Esophagus squamous epithelium (tissue), 5 donors: ENCODE measurements around the gene GAS7. TPM values are rescaled to one million over a fixed set of nuclear protein-coding genes. Genes with fewer than 3 reads are reported as not detected.

Experiments used
- DNase-seq: peaks from one replicate; lab custom pipeline; 2025; lab: John Stamatoyannopoulos, UW
- H3K27ac ChIP-seq, 4 donors: fragments of 200-600 bp; sonication (generic); one replicate each; pipeline ENCODE4 v1.5.1; 2016 to 2019; ENCODE audit warnings: mild to moderate bottlenecking in 1 of 4
- H3K27me3 ChIP-seq, 4 donors: fragments of 200-600 bp; sonication (generic); 1 replicate in 3 of 4; 2 replicates in 1 of 4; pipeline versions ENCODE4 v1.5.1 to v1.6.0; 2017 to 2021; ENCODE audit warnings: antibody characterized with exemption in 1 of 4
- H3K36me3 ChIP-seq, 3 donors: fragments of 200-600 bp; sonication (generic); one replicate each; pipeline ENCODE4 v1.5.1; 2016 to 2019
- H3K4me1 ChIP-seq, 3 donors: fragments of 200-600 bp; sonication (generic); one replicate each; pipeline ENCODE4 v1.5.1; 2017 to 2019
- H3K4me3 ChIP-seq, 4 donors: fragments of 200-600 bp; sonication (generic); 1 replicate in 3 of 4; 2 replicates in 1 of 4; pipeline ENCODE4 v1.5.1; 2016 to 2019; ENCODE audit warnings: mild to moderate bottlenecking in 2 of 4, moderate library complexity in 1 of 4
- H3K9me3 ChIP-seq, 3 donors: fragments of 200-600 bp; sonication (generic); one replicate each; pipeline ENCODE4 v1.5.1; 2016 to 2019
- CTCF ChIP-seq, 6 experiments: fragments of 450-650 bp in 4 of 6; fragments of 200-600 bp in 2 of 6; sonication (generic) in 2 of 6; IDR thresholded peaks; one replicate each; pipeline ENCODE4 v1.5.1; 2016 to 2019; ENCODE audit warnings: antibody characterized with exemption in 6 of 6, mild to moderate bottlenecking in 4 of 6, moderate library complexity in 4 of 6
- POLR2A ChIP-seq, 4 donors: fragments of 450-650 bp; IDR thresholded peaks; one replicate each; pipeline ENCODE4 v1.6.1; 2017; ENCODE audit warnings: antibody characterized with exemption in 4 of 4, mild to moderate bottlenecking in 4 of 4, moderate library complexity in 3 of 4
- WGBS, 2 donors: methylation state at CpG; one replicate each; pipeline ENCODE4 v1.1.5; 2018; 5-methylcytosine and 5-hydroxymethylcytosine counted together
- intact Hi-C: fragments of 100-400 bp; cut with DNase I; formaldehyde crosslinking; loops from one replicate; pipeline ENCODE4 v1.15.0; 2022
- total RNA-seq, 4 donors: library from RNA; depleted of rRNA; stranded (reverse); fragments of >200 nt; gene quantifications; one replicate each; pipeline ENCODE4 v1.1.0, GENCODE V29; 2016
- donor health status: DM: yes; HTN: yes; CAD: no.

The GAS7 gene
- total RNA-seq, 4 donors from 2014 or later = 16.8 to 39.1 (median 30.1) TPM

- H3K27me3 ChIP-seq = no peaks in the 10 kb centered on the region
- peaks cover 0 to 32% (median 0%) of the 10 kb centered on the region in 3 donors for H3K36me3 ChIP-seq
- no peak for TF ChIP-seq CTCF (IDR thresholded peaks at IDR 0.05)
- TF ChIP-seq POLR2A (IDR thresholded peaks at IDR 0.05) = no peak
- 68 to 76% methylated on average over 3 of the region's 3 CpGs for WGBS, 2 donors
- DNase-seq = no peak
- H3K9me3 ChIP-seq = peaks cover 0 to 5% (median 3%) of the 10 kb centered on the region in 3 donors
- H3K4me3 ChIP-seq = no peak overlapping the region
- H3K4me1 ChIP-seq = peaks cover 0 to 21% (median 0%) of the 10 kb centered on the region in 3 donors
- intact Hi-C loops = no loop called here
- H3K27ac ChIP-seq = peak overlapping the region in 2 of 4 donors; percentile 9 to 26
These were observed 262.3 kb downstream of the GAS7 start for GRCh38 chr17:9936095-9936494.

- Histone ChIP-seq H3K27ac (peak overlapping the region in 2 of 4 donors; percentile 44 to 51), H3K9me3 (peaks cover 0 to 5% (median 3%) of the 10 kb centered on the region in 3 donors), H3K4me1 (peaks cover 0 to 21% (median 0%) of the 10 kb centered on the region in 3 donors), H3K4me3 (no peak overlapping the region), H3K27me3 (peaks cover 0 to 2% (median 0%) of the 10 kb centered on the region in 4 donors), H3K36me3 (peaks cover 0 to 30% (median 0%) of the 10 kb centered on the region in 3 donors)
- TF ChIP-seq POLR2A (IDR thresholded peaks at IDR 0.05) (no peak), CTCF (IDR thresholded peaks at IDR 0.05) (no peak)
- intact Hi-C loops = no loop called here
- 38 to 69% methylated on average over 1 to 4 of the region's 6 CpGs for WGBS, 2 donors
- no peak for DNase-seq
These were observed 263.0 kb downstream of the GAS7 start for GRCh38 chr17:9935408-9935807.

- TF ChIP-seq POLR2A (IDR thresholded peaks at IDR 0.05) (no peak), CTCF (IDR thresholded peaks at IDR 0.05) (no peak)
- Histone ChIP-seq H3K4me1 (peaks cover 0 to 21% (median 0%) of the 10 kb centered on the region in 3 donors), H3K9me3 (peaks cover 0 to 5% (median 3%) of the 10 kb centered on the region in 3 donors), H3K27me3 (peaks cover 0 to 2% (median 0%) of the 10 kb centered on the region in 4 donors), H3K4me3 (no peak overlapping the region), H3K36me3 (peaks cover 0 to 19% (median 0%) of the 10 kb centered on the region in 3 donors), H3K27ac (no peak overlapping the region)
- WGBS, 2 donors = 77% methylated on average over 5 to 6 of the region's 7 CpGs
- DNase-seq = no peak
- intact Hi-C loops = no loop called here
These were observed 264.1 kb downstream of the GAS7 start for GRCh38 chr17:9934331-9934730.

GRCh38 chr17:9932491-9932890 is 265.9 kb downstream of the GAS7 start:
- DNase-seq = no peak
- Histone ChIP-seq H3K27ac (no peak overlapping the region), H3K4me1 (peaks cover 0 to 18% (median 0%) of the 10 kb centered on the region in 3 donors), H3K27me3 (peaks cover 0 to 2% (median 0%) of the 10 kb centered on the region in 4 donors), H3K36me3 (peaks cover 0 to 9% (median 0%) of the 10 kb centered on the region in 3 donors), H3K9me3 (no peaks in the 10 kb centered on the region), H3K4me3 (no peak overlapping the region)
- no peak for TF ChIP-seq CTCF (IDR thresholded peaks at IDR 0.05)
- no peak for TF ChIP-seq POLR2A (IDR thresholded peaks at IDR 0.05)
- 51 to 52% methylated on average over 2 of the region's 2 CpGs for WGBS, 2 donors
- intact Hi-C loops = no loop called here

GRCh38 chr17:9931144-9931741 is 267.2 kb downstream of the GAS7 start:
- no peak overlapping the region for H3K4me3 ChIP-seq
- whole genome bisulfite sequencing, 2 donors = 66 to 89% methylated on average over 6 to 8 of the region's 12 CpGs
- H3K36me3 ChIP-seq = peaks cover 0 to 12% (median 0%) of the 10 kb centered on the region in 3 donors
- DNase-seq = no peak
- intact Hi-C loops = no loop called here
- peaks cover 0 to 2% (median 0%) of the 10 kb centered on the region in 4 donors for H3K27me3 ChIP-seq
- TF ChIP-seq CTCF (IDR thresholded peaks at IDR 0.05) (no peak), POLR2A (IDR thresholded peaks at IDR 0.05) (no peak)
- no peak overlapping the region for H3K27ac ChIP-seq
- peaks cover 0 to 7% (median 0%) of the 10 kb centered on the region in 3 donors for H3K4me1 ChIP-seq
- H3K9me3 ChIP-seq = no peaks in the 10 kb centered on the region
